GM18873 (cell line): ENCODE results near the gene RNF217.
"Not testable (repeated sequence)": the region's sequence is repeated elsewhere in the genome, so short reads cannot be mapped to it uniquely, and the experiment has no call there.

Source experiments
- ATAC-seq: cut with Tn5 transposase; IDR thresholded peaks from one replicate; pipeline ENCODE4 v1.9.1; 2021; ENCODE audit warnings: mild to moderate bottlenecking, moderate library complexity, moderate number of reproducible peaks; ENCODE audit not compliant: unreplicated experiment, low FRiP score

Gene RNF217

DNA sequence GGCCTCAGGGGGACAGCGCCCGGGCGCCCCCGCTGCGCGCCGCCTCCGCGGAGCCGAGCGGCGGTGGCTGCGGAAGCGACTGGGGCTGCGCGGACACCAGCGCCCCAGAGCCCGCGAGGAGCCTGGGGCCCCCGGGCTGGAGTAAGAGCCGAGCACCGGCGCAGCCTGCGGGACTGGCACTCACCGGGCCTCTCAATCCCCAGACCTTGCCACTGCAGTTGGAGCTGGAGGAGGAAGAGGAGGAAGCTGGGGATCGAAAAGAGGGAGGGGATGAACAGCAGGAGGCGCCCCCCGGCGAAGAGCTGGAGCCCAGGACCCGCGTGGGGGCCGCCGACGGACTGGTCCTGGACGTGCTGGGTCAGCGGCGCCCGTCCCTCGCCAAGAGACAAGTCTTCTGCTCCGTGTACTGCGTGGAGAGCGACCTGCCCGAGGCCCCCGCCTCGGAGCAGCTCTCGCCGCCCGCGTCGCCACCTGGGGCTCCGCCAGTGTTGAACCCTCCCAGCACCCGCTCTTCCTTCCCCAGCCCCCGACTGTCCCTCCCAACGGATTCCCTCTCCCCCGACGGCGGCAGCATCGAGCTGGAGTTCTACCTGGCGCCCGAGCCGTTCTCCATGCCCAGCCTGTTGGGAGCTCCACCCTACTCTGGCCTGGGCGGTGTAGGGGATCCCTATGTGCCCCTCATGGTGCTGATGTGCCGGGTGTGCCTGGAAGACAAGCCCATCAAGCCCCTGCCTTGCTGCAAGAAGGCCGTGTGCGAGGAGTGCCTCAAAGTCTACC is 590 bp downstream of the RNF217 start:
- no peak for ATAC-seq

DNA sequence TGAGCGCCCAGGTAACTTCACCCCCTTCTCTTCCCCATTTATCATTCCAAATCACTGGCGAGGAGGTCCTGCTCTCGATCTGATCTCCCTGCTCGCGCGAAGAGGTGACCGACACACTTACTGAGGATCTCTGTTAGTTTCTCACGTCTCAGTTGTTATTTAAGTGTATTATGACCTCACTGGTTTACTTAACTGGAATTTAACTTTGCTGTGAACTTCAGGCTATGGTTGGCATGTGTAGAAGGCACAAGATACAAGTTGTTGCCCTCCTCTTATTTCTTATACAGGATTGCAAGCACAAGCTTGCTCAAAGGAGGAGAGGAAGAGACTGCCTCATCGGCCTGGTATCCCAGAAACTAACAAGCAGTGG is 1.2 kb downstream of the RNF217 start:
- ATAC-seq, result no peak

DNA sequence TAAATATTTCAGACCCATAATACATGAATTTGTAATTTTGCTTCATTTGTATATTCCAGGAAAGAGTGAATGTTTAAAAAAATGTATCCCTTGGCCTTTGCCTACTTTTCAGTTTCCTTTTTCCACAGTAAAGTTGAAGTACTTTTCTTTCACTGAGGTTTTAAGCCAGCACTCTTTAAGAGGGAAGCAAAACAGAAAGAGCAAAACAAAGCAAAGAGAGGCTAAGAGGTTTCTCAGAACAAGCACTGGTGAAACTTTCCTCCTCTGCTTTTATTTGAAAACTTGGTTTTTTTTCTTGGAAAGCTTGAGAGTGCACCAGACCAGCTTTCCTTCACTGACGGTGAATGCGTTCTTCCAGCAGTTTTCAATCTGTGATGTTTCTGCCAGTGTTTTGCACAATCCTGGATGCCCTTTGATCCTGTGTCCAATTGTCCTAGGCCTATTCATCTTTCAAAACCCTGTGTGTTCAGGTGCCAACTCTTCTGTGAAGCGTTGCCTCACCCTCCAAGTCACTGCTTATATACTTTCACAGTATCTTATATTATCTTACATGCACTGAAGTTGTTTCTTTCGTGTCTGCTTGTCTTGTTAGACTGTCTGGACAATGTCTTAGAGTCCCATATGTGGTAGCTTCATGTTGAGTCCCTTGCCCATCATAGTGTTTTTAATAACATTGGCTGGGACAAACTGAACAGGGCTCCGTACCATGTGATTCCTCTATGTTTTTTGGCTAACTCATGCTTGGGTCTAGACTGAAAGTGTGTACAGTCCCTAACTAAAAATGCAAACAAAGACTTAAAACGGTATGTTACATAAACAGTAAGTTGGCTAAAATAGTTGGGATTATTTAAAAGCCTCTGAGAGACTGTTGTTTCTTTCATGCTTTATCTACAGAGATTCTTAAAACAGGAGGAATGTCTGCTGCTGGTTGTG is 1.9 kb downstream of the RNF217 start:
- ATAC-seq, result no peak

DNA sequence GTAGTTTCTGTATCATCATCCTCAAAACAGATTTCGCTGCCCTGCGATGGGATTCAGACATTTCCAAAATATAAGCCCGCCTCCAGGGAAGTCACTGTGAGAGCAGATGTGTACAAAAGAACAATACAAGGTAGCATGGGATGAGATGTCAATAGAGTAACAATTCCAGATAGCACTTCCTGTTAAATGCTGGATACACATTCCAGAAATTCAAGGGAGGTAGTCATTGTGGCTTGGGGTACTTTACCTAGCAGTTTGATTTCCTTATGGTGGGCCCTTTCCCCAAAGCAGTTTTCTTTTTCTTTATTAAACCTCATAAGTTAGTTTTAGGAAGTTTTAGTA is 2.5 kb downstream of the RNF217 start:
- no peak for ATAC-seq

DNA sequence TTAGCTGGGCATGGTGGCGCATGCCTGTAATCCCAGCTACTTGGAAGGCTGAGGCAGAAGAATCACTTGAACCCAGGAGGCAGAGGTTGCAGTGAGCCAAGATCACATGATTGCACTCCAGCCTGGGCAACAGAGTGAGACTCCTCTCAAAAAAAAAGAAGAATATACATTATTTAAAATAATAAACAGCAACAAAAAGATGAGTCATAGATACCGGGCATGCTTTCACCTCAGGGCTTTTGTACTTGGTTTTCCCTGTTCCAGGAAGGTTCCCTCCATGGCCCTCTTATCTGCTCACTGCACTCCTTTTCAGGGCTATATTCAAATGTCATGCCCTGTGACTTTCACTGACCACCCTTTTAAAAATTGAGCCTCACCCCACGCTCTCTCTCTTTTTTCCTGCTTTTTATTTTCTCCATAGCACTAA is 3.2 kb downstream of the RNF217 start:
- not testable (repeated sequence) for ATAC-seq

DNA sequence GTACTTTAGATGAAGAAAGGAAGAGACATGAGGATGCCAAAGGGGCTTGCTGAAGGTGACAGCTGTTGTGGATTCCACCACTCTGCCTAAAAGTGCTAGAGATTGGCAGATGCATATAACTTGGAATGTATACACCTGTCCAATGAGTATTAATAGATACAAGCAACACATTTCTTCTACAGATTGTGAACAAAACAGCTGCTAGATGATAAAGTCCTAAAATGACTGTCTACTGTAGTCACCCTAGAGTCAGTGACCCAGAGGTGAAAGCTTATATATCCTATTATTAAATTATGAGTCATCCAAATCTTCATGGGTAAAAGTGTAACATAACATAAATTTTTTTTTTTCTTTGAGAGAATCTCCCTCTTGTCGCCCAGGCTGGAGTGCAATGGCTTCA is 5.2 kb downstream of the RNF217 start:
- no peak for ATAC-seq

DNA sequence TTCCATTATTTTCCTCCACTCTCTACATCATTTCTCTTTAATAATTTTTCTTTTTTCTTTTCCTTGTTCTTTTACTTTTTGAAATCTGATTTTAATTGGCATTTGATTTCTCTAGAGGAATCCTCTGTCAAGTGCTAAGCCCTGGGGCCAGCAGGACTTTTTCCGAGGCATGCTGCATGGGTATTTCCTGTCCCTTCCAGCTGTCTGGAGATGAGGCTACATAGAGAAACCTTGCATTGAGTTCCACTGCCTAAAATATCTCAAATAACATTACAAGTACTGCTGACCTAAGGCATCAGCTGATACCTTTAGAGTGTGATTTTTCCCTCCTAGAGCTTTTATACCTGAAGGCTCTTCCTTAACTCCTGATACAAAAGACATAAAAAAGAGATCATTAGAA is 6.2 kb downstream of the RNF217 start:
- no peak for ATAC-seq

DNA sequence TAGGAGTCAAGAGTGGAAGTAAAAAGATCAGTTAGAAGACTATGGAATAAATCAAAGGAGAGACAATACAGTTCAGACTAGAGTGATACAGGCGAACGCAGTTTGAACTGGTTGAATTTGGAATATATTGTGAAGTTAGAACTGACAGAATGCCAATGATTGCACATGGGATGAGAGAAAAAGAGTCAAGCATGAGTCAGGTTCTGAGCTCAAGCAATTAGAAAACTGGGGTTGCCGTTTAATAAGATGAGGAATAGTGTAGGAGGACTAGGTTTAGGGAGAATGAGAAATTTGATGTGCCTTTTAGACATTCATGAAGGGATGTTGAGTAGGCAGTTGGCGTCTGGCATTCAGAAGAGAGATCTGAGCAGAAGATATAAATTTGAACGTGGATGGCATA is 8.0 kb downstream of the RNF217 start:
- no peak for ATAC-seq

DNA sequence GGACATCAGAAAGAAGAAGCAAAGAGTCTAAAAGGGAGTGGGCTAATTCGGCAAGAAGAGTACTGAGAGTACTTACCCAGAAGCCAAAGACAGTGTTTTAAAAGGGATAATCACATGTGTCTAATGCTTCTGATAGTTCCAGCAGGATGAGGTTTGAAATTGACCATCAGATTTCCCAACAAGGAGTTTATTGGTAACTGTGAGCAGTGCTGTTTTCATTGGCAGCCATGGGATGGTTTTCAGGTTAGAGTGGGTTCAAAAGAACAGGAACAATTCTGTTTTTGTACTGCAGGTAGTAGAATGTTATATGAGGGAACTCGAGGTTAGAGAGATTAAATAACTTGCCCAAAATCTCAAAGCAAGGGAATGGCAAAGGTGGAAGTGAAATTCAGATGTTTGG is 8.5 kb downstream of the RNF217 start:
- no peak for ATAC-seq

DNA sequence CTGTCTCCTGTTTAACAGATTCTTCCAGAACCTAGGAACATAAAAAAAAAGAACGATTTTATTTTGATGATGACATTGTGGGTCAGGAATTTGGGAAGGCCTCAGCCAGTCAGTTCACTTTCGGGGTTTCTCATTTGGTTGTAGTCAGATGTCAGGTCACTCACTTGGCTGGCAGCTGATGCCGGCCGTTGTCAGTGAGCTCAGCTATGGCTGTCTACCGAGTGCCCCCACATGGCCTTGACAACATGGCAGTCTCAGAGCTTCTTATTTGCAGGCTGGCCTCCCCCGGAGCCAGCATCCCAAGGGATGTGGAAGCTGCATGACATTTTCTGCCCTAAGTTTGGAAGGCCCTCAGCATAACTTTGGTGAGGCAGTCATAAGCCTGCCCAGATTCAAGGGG is 11.5 kb downstream of the RNF217 start:
- ATAC-seq, result no peak

DNA sequence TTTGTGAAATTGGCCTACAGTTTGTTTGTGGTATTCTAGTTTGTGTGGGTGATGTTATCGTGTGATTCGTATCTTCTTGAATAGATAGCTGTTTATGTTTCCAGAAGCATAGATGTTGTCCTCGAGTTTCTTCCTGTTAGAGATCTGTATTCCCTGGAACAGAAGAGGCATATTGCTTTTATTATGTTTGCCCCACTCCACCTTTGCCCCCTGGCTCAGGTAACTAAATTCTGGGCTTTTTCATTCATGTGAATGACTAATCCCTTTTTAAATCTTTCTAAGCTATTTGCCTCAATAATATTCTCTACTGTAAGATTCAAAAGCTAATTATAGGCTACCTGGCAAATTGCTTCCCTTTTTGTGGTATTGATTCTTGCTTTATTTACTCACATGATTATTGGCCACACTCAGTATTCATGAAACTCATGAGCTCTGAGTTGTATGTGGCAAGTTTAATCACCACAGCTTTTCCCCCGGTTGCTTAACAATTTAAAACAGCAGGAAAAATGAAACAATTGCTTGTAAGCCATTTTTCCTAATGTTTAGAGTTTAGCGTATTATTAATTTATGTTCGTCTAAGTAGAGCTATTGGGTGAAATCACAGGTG is 12.6 kb downstream of the RNF217 start:
- ATAC-seq, result no peak

DNA sequence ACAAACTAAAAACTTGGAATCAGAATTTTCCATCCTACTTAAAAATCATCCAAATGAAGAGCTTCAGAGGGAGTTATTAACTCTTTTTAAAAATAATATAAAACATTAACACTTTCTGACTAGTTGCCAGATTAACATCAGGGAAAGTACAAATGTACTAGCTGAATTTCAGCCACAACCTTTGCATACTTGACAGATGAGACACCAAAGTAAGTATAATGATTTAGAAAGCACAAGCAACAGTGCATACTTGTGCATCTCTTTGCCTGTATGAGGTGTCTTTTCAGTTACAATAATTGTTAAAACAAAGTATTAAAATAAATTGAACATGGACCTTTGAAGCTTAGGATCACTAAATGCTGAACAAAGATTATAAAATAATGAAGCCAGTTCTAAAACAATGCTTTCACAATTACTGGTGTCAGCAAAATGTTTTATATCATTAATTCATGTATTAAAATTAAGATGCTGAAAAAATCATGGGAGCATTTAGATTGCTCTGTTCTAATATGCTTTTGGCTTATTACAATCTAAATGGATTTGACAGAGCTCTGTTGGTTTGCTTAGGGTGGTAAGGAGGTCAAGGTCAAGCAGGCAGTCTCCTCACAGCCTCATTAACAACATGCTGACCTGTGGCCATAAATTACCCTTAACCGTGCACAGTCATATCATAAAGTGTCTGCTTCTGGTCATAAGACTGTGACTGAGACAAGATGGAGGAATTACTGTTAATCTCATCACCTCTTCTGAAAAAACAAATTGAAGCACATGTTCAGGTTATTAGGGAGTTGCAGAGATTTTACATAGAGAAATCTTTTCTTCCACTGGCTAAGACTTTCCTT is 15.1 kb downstream of the RNF217 start:
- no peak for ATAC-seq

DNA sequence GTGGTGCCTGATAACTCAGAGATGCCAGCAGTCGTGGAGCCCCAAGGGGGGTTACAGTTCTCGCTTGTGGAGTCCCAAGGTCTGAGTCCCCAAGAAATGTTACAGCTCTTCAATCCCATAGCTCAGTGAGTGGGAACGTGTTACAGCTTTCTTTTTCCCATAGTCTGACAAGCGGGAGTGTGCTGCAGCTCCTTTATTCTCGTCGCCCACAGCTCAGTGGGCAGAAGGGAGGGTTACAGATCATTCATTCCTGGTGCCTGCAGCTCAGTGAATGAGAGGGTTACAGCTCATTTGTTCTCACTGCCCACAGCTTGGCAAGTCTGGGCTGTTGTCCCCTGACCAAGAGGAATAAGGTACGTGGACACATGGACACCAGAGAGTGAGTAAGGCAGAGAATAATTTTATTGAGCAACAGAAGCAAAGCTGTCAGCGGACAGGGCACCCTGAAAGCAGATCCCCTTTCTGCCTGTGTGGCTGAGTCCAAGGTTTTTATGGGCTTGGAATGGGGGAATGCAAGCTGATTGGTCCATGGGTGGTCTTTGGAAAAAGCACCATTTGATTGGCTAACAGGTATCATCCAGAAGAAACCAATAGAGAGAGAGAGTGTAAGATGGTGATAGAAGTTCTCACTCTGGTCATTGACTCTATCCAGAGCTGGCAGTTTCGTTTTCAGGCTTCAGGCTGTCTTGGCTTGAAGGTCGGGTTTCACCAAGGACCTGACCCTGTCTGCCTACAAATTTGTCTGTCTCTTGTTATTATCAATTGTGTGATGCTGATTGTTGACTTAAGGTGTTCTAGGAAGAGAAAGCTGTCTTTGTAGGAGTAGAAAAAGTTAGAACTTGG is 16.4 kb downstream of the RNF217 start:
- ATAC-seq, result no peak

DNA sequence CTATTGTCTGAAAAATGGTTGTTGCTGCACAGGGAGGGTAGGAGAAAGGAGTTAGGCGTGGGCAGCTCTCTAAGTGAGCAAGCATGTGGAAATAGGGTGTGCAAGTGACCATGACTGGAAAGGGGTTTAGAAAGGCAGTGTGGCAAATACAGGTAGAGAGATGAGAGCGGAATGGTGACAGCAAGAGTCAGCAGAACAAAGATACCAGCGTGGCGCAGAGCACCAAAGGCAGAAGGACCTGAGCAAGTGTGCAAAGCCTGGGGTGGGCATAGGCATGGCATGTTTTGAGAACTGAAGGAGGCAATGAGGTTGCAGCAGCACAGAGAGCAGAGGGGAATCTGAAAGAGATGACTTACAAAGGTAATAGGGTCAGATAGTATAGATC is 17.0 kb downstream of the RNF217 start:
- ATAC-seq, result no peak

DNA sequence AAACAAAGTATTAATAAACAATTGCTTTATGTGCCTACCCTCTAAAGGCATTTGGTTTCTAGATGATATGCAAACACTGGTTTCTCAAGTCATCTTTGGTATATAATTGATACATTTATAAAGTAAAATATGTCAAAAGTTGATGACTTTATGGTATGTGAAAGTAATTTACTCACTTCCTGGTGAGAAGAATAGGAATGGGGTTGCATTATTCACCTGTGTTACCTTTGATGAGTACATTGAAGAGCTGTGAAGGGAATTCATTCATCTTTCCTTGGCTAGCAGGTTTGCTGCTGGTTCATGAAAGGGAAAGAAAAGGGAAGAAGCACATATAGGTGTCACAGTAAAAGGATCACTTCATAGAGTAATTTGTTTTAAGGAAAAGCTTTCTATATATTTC is 20.4 kb downstream of the RNF217 start:
- no peak for ATAC-seq

DNA sequence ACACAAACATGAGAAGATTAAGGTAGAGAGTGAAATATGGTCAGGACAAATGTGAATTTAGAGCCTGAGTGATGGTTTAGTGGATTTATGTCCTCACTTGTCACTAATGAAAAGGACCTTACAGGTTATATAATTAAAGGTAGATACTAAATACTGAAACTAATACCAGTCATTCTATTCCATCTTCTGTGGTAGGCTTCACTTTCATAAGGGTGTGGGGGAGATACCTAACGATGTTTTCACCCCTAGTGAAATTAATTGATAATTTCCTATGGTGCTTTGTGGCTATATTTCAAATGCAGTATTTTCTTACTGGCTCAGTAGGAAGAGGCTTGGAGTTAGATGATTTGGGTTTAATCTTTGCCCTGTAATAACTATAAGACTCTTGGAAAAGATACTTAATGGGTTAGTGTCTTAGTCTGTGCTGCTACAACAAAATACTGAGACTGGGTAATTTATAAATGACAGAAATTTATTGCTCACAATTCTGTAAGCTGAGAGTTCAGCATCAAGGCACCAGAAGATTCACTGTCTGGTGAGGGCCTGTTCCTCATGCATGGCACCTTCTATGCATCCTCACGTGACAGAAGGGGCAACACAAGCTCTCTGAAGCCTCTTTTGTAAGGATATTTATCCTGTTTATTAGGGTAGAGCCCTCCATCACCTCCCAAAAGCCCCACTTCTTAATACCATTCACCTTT is 21.3 kb downstream of the RNF217 start:
- peak; percentile 50 for ATAC-seq

DNA sequence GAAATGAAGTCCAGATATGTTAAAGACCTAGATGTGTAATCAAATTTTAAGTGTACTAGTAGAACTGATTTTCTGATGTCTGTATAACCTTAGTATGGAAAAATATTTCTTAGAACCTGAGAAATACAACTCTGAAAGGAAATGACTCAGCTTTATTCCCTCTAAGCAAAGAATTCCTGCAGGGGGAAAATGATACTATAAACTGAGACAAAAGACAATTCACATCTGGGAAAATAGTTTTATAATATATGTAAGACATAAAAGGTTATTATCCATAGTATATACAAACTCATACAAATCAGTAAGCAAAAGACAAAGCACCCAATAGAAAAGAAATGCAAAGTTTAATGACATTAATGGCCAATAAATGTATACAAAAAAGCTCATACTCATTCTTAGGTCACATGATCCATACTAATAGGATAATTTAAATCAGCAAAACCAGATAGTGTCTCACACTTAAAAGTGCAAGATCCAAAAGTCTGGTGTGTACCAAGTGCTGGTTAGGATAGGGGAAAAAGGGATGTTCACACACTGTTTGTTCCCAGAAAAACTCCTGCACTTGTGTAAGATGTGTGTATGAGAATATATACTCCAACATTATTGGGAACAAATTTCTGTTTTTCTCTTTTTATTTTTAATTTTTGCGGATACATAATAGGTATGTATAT is 22.6 kb downstream of the RNF217 start:
- ATAC-seq, result no peak

DNA sequence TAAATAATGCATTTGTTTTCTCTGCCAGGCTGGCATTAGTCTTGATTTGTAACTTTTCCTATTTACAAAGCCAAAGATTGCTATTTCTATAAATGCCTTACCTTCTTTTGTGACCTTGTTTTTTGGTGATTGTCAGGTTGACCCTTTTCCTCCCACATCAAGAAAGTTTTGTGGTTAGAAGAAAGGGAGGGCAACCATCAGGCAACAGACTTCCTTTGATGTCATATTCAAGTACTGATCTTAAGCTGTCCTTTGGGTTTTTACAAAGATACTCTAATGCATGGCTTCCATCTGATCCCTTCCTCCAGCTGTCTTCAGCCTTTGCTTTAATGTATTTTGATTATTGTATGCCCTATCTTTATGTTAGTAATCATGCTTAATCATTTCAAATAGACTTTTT is 23.9 kb downstream of the RNF217 start:
- ATAC-seq, result no peak

DNA sequence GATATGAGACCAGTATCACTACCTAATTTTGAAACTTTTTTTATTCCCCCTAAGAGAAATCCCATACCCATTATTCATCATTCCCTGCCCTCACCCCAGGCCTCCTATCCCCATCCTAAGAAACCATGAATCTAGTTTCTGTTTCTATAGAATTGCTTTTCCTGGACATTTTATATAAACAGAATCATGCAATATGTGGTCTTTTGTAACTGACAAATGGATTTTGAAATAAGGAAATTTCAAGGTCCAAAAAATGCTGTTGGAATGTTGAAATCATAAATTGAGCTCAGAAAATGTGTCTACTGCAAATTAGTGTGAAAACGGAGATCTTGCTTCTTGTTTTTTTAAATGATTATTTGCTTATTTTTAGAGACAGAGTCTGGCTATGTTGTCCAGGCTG is 25.1 kb downstream of the RNF217 start:
- no peak for ATAC-seq
